GM06990 (cell line): Measurements from ENCODE around the gene TMEM229B.

Experiments used
- DNase-seq: peaks from one replicate; pipeline ENCODE4 v3.0.0-alpha.2; 2011; ENCODE audit not compliant: insufficient read length; ENCODE audit errors: extremely low read depth
- H3K27me3 ChIP-seq: replicated peaks from 2 replicates; pipeline ENCODE4 v1.6.0; 2011; ENCODE audit warnings: low read length; ENCODE audit not compliant: control insufficient read depth, insufficient read depth
- H3K36me3 ChIP-seq: 2 replicates; pipeline ENCODE4 v1.5.1; 2011; ENCODE audit warnings: low read length; ENCODE audit not compliant: control insufficient read depth, insufficient read depth
- H3K4me3 ChIP-seq: replicated peaks from 2 replicates; pipeline ENCODE4 v1.5.1; 2011; ENCODE audit warnings: low read depth, mild to moderate bottlenecking, control low read depth, low read length
- TF ChIP-seq, protein P1 (sequence below): IDR thresholded peaks from 2 replicates; pipeline ENCODE4 v1.5.1; 2011; ENCODE audit warnings: low read length, control low read depth, mild to moderate bottlenecking, inconsistent platforms; ENCODE audit not compliant: insufficient read depth, poor library complexity, severe bottlenecking

The TMEM229B gene

DNA sequence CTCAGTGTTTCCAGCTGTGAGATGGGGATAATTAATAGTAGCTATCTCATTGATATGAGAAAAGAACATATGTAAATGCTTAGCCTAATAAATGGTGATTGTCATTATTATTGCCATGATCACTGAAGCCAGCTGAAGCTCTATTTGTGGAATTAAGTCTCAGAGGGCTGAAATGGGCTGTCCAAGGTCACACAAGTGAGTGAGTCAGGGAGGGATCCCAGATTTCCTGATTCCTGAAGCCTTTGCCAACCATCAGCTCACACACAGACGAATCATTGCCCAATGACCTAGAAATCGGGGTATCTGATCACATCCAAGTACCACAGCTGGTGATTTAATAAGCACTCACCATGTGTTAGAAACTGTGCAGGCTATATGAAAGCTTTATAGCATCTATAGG lies 21.6 kb upstream of the TMEM229B start:
- Histone ChIP-seq H3K36me3 (no peaks in the 10 kb centered on the region), H3K4me3 (no peak overlapping the region), H3K27me3 (no peaks in the 10 kb centered on the region; the same call in none of the 2 replicates)
- TF ChIP-seq, protein P1, sequence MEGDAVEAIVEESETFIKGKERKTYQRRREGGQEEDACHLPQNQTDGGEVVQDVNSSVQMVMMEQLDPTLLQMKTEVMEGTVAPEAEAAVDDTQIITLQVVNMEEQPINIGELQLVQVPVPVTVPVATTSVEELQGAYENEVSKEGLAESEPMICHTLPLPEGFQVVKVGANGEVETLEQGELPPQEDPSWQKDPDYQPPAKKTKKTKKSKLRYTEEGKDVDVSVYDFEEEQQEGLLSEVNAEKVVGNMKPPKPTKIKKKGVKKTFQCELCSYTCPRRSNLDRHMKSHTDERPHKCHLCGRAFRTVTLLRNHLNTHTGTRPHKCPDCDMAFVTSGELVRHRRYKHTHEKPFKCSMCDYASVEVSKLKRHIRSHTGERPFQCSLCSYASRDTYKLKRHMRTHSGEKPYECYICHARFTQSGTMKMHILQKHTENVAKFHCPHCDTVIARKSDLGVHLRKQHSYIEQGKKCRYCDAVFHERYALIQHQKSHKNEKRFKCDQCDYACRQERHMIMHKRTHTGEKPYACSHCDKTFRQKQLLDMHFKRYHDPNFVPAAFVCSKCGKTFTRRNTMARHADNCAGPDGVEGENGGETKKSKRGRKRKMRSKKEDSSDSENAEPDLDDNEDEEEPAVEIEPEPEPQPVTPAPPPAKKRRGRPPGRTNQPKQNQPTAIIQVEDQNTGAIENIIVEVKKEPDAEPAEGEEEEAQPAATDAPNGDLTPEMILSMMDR, result no peak
- DNase-seq, result no peak

DNA sequence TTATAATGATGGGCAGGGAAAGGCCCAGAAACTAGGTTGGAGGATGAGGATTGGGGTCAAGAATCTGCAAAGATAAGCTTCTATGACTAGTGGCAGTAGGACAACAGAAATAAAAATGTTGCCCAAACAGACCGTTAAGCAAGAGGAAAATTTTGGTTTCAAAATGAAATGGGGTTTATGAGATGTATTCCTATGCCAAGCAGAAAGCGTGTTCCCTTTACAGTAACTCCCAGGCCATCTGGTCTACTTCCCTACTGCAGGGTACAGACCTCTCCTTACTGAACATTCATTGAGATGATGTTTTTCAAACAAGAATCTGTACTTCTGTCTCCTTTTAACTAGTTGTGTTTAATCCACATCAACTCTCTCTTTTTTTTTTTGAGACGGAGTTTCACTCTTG lies 20.4 kb upstream of the TMEM229B start:
- Histone ChIP-seq H3K4me3 (no peak overlapping the region), H3K36me3 (no peaks in the 10 kb centered on the region), H3K27me3 (no peaks in the 10 kb centered on the region; the same call in 1 of the 2 replicates)
- TF ChIP-seq, protein P1, result no peak
- no peak for DNase-seq

- Histone ChIP-seq H3K4me3 (no peak overlapping the region), H3K36me3 (no peaks in the 10 kb centered on the region), H3K27me3 (no peaks in the 10 kb centered on the region; the same call in 1 of the 2 replicates)
- TF ChIP-seq, protein P1, result no peak
- no peak for DNase-seq
Measured at GRCh38 chr14:67505254-67505653, 16.7 kb upstream of the TMEM229B start.

- TF ChIP-seq, protein P1, result no peak
- no peaks in the 10 kb centered on the region for H3K36me3 ChIP-seq
- DNase-seq, result no peak
- no peak overlapping the region for H3K4me3 ChIP-seq
- no peaks in the 10 kb centered on the region; the same call in 1 of the 2 replicates for H3K27me3 ChIP-seq
Measured at GRCh38 chr14:67503331-67503730, 14.8 kb upstream of the TMEM229B start.

DNA sequence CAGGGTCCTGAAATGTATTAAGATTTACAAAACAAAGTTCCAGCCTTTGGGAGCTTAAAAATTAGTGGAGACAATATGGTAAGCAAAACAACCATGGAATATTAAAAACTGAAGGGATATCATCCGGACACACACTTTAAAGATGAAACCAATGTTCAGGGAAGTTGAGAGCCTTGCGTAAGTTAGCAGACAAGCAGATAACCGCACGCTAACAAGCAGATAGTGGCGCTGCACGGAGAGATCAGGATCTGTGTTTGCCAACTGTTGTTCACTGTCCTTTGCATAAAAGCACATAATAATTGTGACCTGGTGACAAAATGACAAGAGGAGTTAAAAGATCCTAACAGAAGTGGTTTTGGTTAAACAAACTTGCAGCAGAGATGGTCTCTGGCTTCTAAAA lies 14.3 kb upstream of the TMEM229B start:
- TF ChIP-seq, protein P1, result no peak
- Histone ChIP-seq H3K36me3 (no peaks in the 10 kb centered on the region), H3K27me3 (no peaks in the 10 kb centered on the region), H3K4me3 (no peak overlapping the region)
- DNase-seq, result no peak

DNA sequence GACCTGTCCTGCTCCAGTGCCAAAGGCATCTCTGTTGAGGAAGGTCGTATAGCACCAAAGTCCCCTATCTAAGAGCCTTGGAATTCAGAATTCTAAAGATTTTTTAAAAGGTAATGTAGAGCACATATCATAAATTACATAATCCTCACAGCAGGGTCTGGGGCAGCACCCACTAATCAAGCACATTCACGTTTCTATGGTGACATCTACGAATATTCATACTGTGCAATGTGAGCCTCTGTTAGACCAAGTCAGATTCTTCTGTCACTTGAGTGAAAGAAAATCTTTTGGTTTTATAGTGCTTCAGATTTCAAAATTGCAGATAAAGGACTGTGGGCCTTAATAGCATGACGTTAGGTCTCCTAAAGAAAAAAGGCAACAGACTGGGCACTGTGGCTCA lies 13.1 kb upstream of the TMEM229B start:
- TF ChIP-seq, protein P1, result no peak
- DNase-seq, result no peak

More for the DNA sequence above, 13.1 kb upstream of the TMEM229B start:
- Histone ChIP-seq H3K27me3 (no peaks in the 10 kb centered on the region), H3K4me3 (no peak overlapping the region), H3K36me3 (no peaks in the 10 kb centered on the region)
